Endothelial cell of umbilical vein (primary cell): ENCODE measurements around the gene DSC1.

Experiments used
- CTCF ChIP-seq, 2 donors: IDR thresholded peaks; 1 replicate in 1 of 2; 2 replicates in 1 of 2; pipeline ENCODE4 v1.5.1; 2011; ENCODE audit warnings: low read length in 2 of 2, mild to moderate bottlenecking in 2 of 2, moderate library complexity in 2 of 2, control low read depth in 1 of 2, inconsistent platforms in 1 of 2, low read depth in 1 of 2; ENCODE audit not compliant: insufficient read depth in 1 of 2; ENCODE audit errors: extremely low read depth in 1 of 2
- EZH2 ChIP-seq: IDR thresholded peaks from 2 replicates; pipeline ENCODE4 v1.6.1; 2012; ENCODE audit warnings: borderline replicate concordance, low read depth, mild to moderate bottlenecking, moderate library complexity, low read length, inconsistent platforms; ENCODE audit not compliant: severe bottlenecking
- FOS ChIP-seq: IDR thresholded peaks from 2 replicates; pipeline ENCODE4 v1.6.1; 2011; ENCODE audit warnings: mild to moderate bottlenecking, low read length, moderate library complexity, borderline replicate concordance; ENCODE audit not compliant: insufficient read depth
- JUN ChIP-seq: IDR thresholded peaks from 2 replicates; pipeline ENCODE4 v1.6.1; 2011; ENCODE audit warnings: borderline replicate concordance, low read depth; ENCODE audit not compliant: insufficient read length, insufficient read depth
- MAX ChIP-seq: IDR thresholded peaks from 2 replicates; pipeline ENCODE4 v1.6.1; 2011; ENCODE audit not compliant: insufficient read depth, insufficient read length
- POLR2A ChIP-seq: IDR thresholded peaks from 2 replicates; pipeline ENCODE4 v1.6.1; 2012; ENCODE audit warnings: low read depth, mild to moderate bottlenecking, control low read depth, low read length
- POLR2AphosphoS5 ChIP-seq: IDR thresholded peaks from 2 replicates; pipeline ENCODE4 v1.6.1; 2012; ENCODE audit warnings: low read depth, mild to moderate bottlenecking, control low read depth, low read length, moderate library complexity; ENCODE audit not compliant: insufficient read depth

- TF ChIP-seq CTCF (IDR thresholded peaks at IDR 0.05; ENCODE audit: extremely low read depth in 1 of 2, insufficient read depth in 1 of 2, low read depth in 1 of 2, low read length in 2 of 2): no peak
- no peak for TF ChIP-seq POLR2A
- no peak for TF ChIP-seq EZH2
- no peak for TF ChIP-seq MAX
- TF ChIP-seq POLR2AphosphoS5: no peak
- TF ChIP-seq FOS: no peak
- no peak for TF ChIP-seq JUN
These were observed 33.1 kb downstream of the DSC1 start for GRCh38 chr18:31129398-31130115.
